Thoracic aorta endothelial cell (primary cell): ENCODE measurements around the gene ELN. TPM values are rescaled to one million over a fixed set of nuclear protein-coding genes. Genes with fewer than 3 reads are reported as not detected.

Source experiments
- total RNA-seq: library from RNA; depleted of rRNA; stranded (reverse); fragments of >200 nt; gene quantifications from 2 replicates; pipeline ENCODE4 v1.2.3, GENCODE V29; 2012

The ELN gene
- total RNA-seq: 0.07 and 0.13 TPM in 2 replicates

DNA sequence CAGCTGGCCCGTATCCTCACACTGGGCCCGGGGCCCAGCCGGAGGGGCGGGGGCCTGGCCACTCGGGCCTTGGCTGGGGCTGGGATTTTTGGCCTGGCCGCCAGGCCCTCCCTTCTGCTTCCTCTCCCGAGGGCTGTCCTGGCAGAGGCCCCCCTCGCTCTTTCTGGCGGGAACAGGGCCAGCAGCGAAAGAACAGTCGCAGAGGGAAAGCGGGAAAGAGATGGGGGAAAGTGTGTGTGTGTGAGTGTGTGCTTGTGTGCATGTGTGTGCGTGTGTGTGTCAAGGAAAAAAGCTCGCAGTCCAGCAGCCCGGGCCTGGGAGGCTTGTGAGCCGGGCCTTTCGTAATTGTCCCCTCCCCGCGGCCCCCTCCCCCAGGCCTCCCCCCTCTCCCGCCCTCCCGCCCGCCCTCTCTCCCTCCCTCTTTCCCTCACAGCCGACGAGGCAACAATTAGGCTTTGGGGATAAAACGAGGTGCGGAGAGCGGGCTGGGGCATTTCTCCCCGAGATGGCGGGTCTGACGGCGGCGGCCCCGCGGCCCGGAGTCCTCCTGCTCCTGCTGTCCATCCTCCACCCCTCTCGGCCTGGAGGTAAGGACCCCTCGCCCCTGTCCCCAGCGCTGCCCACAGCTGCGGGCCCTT is at the start of gene ELN:
ELN (plus strand) TSS at position 491 of the 638 bp plus-strand sequence; CDS start at position 506, 15 bp downstream.

DNA sequence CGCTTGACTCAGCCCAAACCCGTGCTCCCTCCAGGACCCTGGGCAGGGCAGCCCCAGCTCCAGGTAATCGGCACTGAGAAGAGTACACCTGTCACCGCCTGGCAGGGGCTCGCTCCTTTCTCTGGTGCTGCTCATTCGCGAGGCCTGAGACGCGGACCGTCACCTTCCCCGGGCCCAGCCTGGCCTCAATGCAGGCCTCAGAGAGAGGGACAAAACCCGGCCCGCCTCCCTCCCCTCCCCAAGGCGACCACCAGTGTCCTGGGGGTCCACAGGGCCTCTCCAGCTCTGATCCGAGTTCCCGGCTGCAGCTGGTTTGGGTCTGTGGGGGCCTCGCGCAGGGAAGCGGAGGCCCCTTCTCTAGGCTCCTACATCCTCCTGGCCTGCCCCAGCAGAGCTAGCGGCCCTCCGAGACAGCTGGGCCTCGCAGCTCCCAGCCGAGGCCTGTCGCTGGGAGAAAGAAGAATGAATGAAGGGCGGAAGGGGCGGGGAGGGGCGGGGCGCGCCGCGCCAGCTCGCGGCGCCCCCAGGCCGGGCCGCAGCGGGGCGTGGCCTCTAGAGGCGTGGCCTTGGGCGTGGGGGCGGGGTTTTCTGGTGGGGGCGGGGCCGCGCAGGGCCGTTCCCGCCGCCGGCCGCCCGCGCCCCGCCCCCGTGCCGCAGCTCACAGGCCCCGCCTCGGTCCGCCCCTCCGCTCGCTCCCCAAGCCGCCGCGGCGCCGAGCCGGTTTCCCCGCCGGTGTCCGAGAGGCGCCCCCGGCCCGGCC is 55.3 kb downstream of the ELN start, which contains the start of gene LIMK1:
LIMK1 (plus strand) TSS at position 688 of the 760 bp plus-strand sequence. CDS start 187 bp downstream, outside the sequence.

Other genes with a start within 250 kb of the ELN start
- gene CLDN4, start 197.2 kb upstream of the ELN start, total RNA-seq: under 0.01 TPM in 1 of 2 replicates, not detected in the other
- 0.66 and 4.7 TPM in 2 replicates for gene METTL27, start 185.7 kb upstream of the ELN start, total RNA-seq
- not detected in 2 replicates for gene TMEM270, start 167.0 kb upstream of the ELN start, total RNA-seq
- 38.6 and 39.6 TPM in 2 replicates for gene LIMK1, start 55.6 kb downstream of the ELN start, total RNA-seq
- 353 and 395 TPM in 2 replicates for gene EIF4H, start 146.2 kb downstream of the ELN start, total RNA-seq
- 0.43 and 0.53 TPM in 2 replicates for gene LAT2, start 181.8 kb downstream of the ELN start, total RNA-seq
- 25.3 and 38.1 TPM in 2 replicates for gene RFC2, start 226.2 kb downstream of the ELN start, total RNA-seq